WERI-Rb-1 (cell line): ENCODE measurements around the gene GARIN5A.

ENCODE experiments used
- DNase-seq: peaks from one replicate; pipeline ENCODE4 v3.0.0-alpha.2; 2020
- H3K27ac ChIP-seq: fragments of 250-450 bp; sonication (Bioruptor Pico); 2 replicates; pipeline ENCODE4 v1.5.1; 2020; ENCODE audit warnings: mild to moderate bottlenecking, moderate library complexity
- H3K27me3 ChIP-seq: fragments of 250-450 bp; sonication (Bioruptor Pico); 2 replicates; pipeline ENCODE4 v1.5.1; 2021; ENCODE audit warnings: mild to moderate bottlenecking, low read depth, moderate library complexity; ENCODE audit not compliant: insufficient read depth, severe bottlenecking
- H3K36me3 ChIP-seq: fragments of 250-450 bp; sonication (Bioruptor Pico); 2 replicates; pipeline ENCODE4 v1.5.1; 2020; ENCODE audit warnings: mild to moderate bottlenecking, moderate library complexity
- H3K4me3 ChIP-seq: 2 replicates; pipeline ENCODE4 v1.5.1; 2011; ENCODE audit warnings: low read depth, mild to moderate bottlenecking, control low read depth, low read length
- H3K9me3 ChIP-seq: fragments of 250-450 bp; sonication (Bioruptor Pico); 2 replicates; pipeline ENCODE4 v1.5.1; 2021; ENCODE audit warnings: mild to moderate bottlenecking, moderate library complexity; ENCODE audit not compliant: severe bottlenecking
- TF ChIP-seq, protein P1 (sequence below): IDR thresholded peaks from 2 replicates; pipeline ENCODE4 v1.5.1; 2011; ENCODE audit warnings: low read depth, mild to moderate bottlenecking, control low read depth, inconsistent platforms, low read length

GARIN5A gene

DNA sequence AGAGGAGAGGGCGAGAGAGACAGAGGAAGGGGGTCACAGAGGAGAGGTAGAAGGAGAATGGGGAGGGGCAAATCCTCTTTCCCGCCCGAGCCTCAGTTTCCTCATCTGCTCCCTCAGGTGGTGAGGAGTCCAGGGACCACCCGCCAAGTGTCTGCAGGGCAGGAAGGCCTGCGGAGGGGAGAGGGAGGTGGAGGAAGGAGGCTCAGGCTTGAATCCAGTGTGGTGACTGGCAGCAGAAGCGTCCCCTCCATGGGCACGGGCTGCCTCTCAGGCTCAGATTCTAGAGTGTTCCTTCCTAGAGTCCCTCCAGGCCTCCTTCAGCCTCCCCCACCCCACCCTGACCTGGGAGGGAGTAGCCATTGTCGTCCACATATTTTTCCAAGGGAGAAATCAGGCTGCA, 16.5 kb upstream of the GARIN5A start:
- DNase-seq: no peak
- no peaks in the 10 kb centered on the region for H3K9me3 ChIP-seq
- no peak overlapping the region for H3K4me3 ChIP-seq
- TF ChIP-seq, protein P1, sequence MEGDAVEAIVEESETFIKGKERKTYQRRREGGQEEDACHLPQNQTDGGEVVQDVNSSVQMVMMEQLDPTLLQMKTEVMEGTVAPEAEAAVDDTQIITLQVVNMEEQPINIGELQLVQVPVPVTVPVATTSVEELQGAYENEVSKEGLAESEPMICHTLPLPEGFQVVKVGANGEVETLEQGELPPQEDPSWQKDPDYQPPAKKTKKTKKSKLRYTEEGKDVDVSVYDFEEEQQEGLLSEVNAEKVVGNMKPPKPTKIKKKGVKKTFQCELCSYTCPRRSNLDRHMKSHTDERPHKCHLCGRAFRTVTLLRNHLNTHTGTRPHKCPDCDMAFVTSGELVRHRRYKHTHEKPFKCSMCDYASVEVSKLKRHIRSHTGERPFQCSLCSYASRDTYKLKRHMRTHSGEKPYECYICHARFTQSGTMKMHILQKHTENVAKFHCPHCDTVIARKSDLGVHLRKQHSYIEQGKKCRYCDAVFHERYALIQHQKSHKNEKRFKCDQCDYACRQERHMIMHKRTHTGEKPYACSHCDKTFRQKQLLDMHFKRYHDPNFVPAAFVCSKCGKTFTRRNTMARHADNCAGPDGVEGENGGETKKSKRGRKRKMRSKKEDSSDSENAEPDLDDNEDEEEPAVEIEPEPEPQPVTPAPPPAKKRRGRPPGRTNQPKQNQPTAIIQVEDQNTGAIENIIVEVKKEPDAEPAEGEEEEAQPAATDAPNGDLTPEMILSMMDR: no peak
- H3K27me3 ChIP-seq: no peaks in the 10 kb centered on the region
- peaks cover 8% of the 10 kb centered on the region; the same call in 1 of the 2 replicates for H3K36me3 ChIP-seq
- no peak overlapping the region for H3K27ac ChIP-seq

DNA sequence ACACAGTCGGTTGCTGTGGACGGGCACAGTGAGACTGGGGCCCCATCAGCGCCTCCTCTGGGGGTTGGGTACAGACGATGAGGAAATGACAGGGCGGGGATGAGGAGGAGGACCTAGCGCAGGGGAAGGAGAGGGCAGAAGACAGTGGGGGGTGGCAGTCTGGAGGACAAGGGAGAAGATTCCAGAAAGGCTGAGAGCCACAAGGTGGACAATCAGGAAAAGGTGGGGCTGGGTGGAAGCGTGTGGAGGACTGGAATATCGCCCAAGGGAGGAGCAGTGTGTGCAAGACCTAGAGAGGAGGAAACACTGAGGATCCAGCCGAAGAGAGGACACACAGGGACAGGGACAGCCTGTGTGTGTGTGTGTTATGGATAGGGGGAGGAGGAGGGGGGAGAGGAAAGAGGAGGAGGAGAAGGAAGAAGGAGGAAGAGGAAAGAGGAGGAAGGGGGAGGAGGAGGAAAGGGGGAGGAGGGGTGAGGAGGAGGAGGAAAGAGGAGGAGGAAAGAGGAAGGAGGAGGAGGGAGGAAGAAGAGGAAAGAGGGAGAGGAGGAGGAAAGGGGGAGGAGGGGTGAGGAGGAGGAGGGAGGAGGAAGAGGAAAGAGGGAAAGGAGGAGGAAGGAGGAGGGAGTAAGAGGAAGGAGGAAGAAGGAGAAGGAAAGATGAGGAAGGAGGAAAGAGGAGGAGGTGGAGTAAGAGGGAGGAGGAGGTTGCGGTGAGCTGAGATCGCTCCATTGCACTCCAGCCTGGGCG, 15.8 kb upstream of the GARIN5A start:
- no peaks in the 10 kb centered on the region for H3K27me3 ChIP-seq
- DNase-seq: no peak
- no peak overlapping the region for H3K4me3 ChIP-seq
- TF ChIP-seq, protein P1: no peak
- no peaks in the 10 kb centered on the region for H3K9me3 ChIP-seq
- peaks cover 9% of the 10 kb centered on the region; the same call in 1 of the 2 replicates for H3K36me3 ChIP-seq
- H3K27ac ChIP-seq: no peak overlapping the region

DNA sequence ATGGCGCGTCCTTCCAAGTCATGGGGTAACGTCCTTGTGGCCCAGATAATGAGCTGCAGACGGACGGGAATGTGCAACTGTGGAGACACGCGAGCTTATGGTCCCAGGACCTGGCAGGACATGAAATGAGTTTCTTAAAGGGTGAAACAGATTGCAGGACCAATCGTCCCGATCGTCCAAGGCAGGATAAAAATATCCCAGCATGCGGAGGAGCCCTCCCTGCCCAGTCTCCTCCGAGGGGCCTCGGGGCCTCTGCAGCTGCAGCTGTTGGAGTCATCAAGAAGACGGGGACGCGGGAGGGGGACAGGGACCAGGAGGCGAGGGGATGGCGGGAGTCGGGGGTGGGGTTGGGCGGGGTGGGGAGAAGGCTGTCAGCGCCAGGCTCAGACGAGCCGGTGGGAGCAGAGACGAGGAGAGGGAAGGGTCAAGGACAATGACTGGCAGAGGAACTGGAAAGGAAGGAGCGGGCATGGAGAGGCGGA, 14.4 kb upstream of the GARIN5A start:
- H3K27me3 ChIP-seq: no peaks in the 10 kb centered on the region
- H3K27ac ChIP-seq: no peak overlapping the region
- DNase-seq: no peak
- H3K36me3 ChIP-seq: peaks cover 23% of the 10 kb centered on the region
- no peak overlapping the region for H3K4me3 ChIP-seq
- TF ChIP-seq, protein P1: no peak
- H3K9me3 ChIP-seq: peaks cover 12% of the 10 kb centered on the region

DNA sequence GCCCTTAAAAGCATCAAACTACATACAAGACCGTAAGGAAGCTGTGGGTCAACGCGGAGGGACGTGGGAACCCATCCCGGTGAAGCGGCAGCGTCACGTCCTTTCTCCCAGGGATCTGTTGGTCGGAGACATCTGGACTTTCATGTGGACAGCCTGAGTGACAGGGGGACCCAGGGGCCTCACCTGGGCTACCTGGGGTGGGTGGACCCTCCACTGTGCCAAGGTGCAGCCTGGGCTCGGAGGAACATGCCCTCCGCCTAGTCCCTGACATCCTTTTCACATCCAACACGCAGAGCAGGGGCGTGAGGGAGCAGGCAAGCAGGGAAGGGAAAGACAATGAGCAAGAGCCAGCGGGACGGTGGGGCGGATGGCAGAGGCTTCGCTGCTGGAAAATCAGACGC, 13.8 kb upstream of the GARIN5A start:
- no peak overlapping the region for H3K27ac ChIP-seq
- H3K9me3 ChIP-seq: peaks cover 12% of the 10 kb centered on the region
- H3K4me3 ChIP-seq: no peak overlapping the region
- no peak for DNase-seq
- TF ChIP-seq, protein P1: no peak
- peaks cover 23% of the 10 kb centered on the region for H3K36me3 ChIP-seq
- H3K27me3 ChIP-seq: no peaks in the 10 kb centered on the region

GRCh38 chr19:50489461-50490011, 12.9 kb upstream of the GARIN5A start:
- Histone ChIP-seq H3K4me3 (no peak overlapping the region), H3K27me3 (no peaks in the 10 kb centered on the region), H3K36me3 (peaks cover 23% of the 10 kb centered on the region), H3K27ac (no peak overlapping the region), H3K9me3 (peaks cover 12% of the 10 kb centered on the region)
- TF ChIP-seq, protein P1: no peak
- no peak for DNase-seq
